ENCODE data around the gene OR6X1. TPM values are rescaled to one million over a fixed set of nuclear protein-coding genes. Genes with fewer than 3 reads are reported as not detected.

OR6X1 gene
- total and polyA plus RNA-seq, 2 of the 8 experiments (the other 6 are each of a cell fraction or from before 2014, with no cell fraction given), result not detected

DNA sequence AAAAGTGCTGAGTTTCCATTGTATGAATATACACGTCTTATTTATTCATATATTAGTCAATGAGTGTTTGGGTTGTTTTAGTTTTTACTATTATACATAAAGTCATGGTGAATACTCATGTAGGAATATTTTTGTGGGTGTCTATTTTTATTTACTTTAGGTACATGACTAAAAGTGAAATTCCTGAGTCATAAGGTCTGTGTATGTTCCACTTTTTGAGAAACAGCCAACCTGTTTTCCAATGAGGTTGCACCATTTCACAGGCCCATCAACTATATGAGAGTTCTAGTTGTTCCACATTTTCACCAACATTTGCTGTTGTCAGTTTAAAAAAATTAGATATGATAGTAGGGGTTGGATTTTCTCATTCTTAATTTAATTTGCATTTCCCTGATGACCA is 6.6 kb upstream of the OR6X1 start:
- Histone ChIP-seq H2BK5ac (ENCODE audit: low read depth, low read length) (no peak overlapping the region), H3K18ac (ENCODE audit: extremely low read depth, low read length) (no peak overlapping the region), H3K9ac (replicated peaks in 1 of 4; ENCODE audit: extremely low read depth in 1 of 4, low read depth in 3 of 4, low read length in 3 of 4) (no peak overlapping the region), H2AFZ (ENCODE audit: low read length) (no peak overlapping the region), H3K79me2 (ENCODE audit: control insufficient read depth in 1 of 2, insufficient read depth in 2 of 2, low read length in 2 of 2) (no peaks in the 10 kb centered on the region), H3K56ac (replicated peaks; ENCODE audit: insufficient read length, low read depth, low read length) (no peak overlapping the region), H3K4me1 (replicated peaks in 1 of 4; ENCODE audit: control insufficient read depth in 3 of 4, insufficient read depth in 4 of 4, low read length in 3 of 4) (no peaks in the 10 kb centered on the region), H3K9me3 (ENCODE audit: insufficient read depth in 2 of 2, low read depth in 1 of 2, low read length in 1 of 2) (peaks cover 12 to 14% of the 10 kb centered on the region in 2 experiments), H4K91ac (replicated peaks; ENCODE audit: insufficient read length, low read length) (no peak overlapping the region), H3K4me3 (ENCODE audit: extremely low read depth in 1 of 4, insufficient read depth in 2 of 4, low read depth in 3 of 4, low read length in 4 of 4) (no peak overlapping the region), H4K5ac (ENCODE audit: insufficient read length, low read depth, low read length) (no peak overlapping the region), H3K4ac (replicated peaks; ENCODE audit: insufficient read length, low read depth, low read length) (no peak overlapping the region), H3K27ac (ENCODE audit: low read depth, low read length) (no peak overlapping the region), H3K14ac (ENCODE audit: insufficient read length) (no peak overlapping the region), H4K20me1 (replicated peaks in 1 of 2; ENCODE audit: control insufficient read depth in 1 of 2, insufficient read depth in 2 of 2, low read length in 2 of 2) (no peaks in the 10 kb centered on the region), H2BK120ac (replicated peaks; ENCODE audit: low read depth, low read length) (no peak overlapping the region), H2BK20ac (ENCODE audit: low read length) (no peak overlapping the region), H3K27me3 (replicated peaks in 1 of 4; ENCODE audit: control insufficient read depth in 3 of 4, extremely low read depth in 1 of 4, insufficient read depth in 3 of 4, low read length in 3 of 4) (no peaks in the 10 kb centered on the region), H3K23me2 (ENCODE audit: low read depth, low read length) (no peaks in the 10 kb centered on the region), H2BK12ac (ENCODE audit: low read depth, low read length) (no peak overlapping the region), H3K36me3 (ENCODE audit: control insufficient read depth in 2 of 4, insufficient read depth in 4 of 4, low read length in 3 of 4) (peaks cover 0 to 7% (median 3%) of the 10 kb centered on the region in 4 experiments; a peak in 2 of 8 replicates), H3K79me1 (ENCODE audit: low read depth, low read length) (no peaks in the 10 kb centered on the region), H2AK5ac (ENCODE audit: low read depth, low read length) (no peak overlapping the region), H2BK15ac (ENCODE audit: low read length) (no peak overlapping the region), H3K4me2 (ENCODE audit: insufficient read depth in 1 of 2, low read depth in 2 of 2, low read length in 2 of 2) (no peak overlapping the region), H3K23ac (ENCODE audit: insufficient read length) (no peak overlapping the region), H4K8ac (ENCODE audit: extremely low read depth, insufficient read depth, low read length) (no peak overlapping the region)
- DNase-seq (ENCODE audit: low read depth in 1 of 2, low spot score in 2 of 2) (no peak), FAIRE-seq (no peak)
- ChIA-PET POLR2A (ENCODE audit: partially characterized antibody) (no interaction called here), CTCF (ENCODE audit: partially characterized antibody) (no interaction called here)
- 93% methylated on average over 1 of the region's 1 CpG; no CpG with 5 or more reads in 1 of the 2 experiments for WGBS, 2 experiments (ENCODE audit: extremely low coverage in 1 of 2, insufficient coverage in 1 of 2, insufficient read length in 1 of 2, insufficient replicate concordance in 2 of 2, low coverage in 1 of 2, low lambda C conversion rate in 2 of 2, missing lambda C conversion rate in 1 of 2)
- TF ChIP-seq, protein P1, sequence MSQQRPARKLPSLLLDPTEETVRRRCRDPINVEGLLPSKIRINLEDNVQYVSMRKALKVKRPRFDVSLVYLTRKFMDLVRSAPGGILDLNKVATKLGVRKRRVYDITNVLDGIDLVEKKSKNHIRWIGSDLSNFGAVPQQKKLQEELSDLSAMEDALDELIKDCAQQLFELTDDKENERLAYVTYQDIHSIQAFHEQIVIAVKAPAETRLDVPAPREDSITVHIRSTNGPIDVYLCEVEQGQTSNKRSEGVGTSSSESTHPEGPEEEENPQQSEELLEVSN (IDR thresholded peaks at IDR 0.05), result no peak
- no peak for TF ChIP-seq SRF (IDR thresholded peaks at IDR 0.05; ENCODE audit: low read depth, low read length)
- no peak for TF ChIP-seq TBP (IDR thresholded peaks at IDR 0.05; ENCODE audit: low read depth, low read length)
- TF ChIP-seq CBX5 (IDR thresholded peaks at IDR 0.05; ENCODE audit: low read depth, low read length), result no peak
- TF ChIP-seq, protein P2, sequence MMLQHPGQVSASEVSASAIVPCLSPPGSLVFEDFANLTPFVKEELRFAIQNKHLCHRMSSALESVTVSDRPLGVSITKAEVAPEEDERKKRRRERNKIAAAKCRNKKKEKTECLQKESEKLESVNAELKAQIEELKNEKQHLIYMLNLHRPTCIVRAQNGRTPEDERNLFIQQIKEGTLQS (IDR thresholded peaks at IDR 0.05; ENCODE audit: insufficient read depth, low read depth, low read length), result no peak
- no peak for TF ChIP-seq YY1 (IDR thresholded peaks at IDR 0.05; ENCODE audit: low read depth, low read length)
- TF ChIP-seq SUZ12 (IDR thresholded peaks at IDR 0.05; ENCODE audit: low read length), result no peak
- TF ChIP-seq, protein P3, sequence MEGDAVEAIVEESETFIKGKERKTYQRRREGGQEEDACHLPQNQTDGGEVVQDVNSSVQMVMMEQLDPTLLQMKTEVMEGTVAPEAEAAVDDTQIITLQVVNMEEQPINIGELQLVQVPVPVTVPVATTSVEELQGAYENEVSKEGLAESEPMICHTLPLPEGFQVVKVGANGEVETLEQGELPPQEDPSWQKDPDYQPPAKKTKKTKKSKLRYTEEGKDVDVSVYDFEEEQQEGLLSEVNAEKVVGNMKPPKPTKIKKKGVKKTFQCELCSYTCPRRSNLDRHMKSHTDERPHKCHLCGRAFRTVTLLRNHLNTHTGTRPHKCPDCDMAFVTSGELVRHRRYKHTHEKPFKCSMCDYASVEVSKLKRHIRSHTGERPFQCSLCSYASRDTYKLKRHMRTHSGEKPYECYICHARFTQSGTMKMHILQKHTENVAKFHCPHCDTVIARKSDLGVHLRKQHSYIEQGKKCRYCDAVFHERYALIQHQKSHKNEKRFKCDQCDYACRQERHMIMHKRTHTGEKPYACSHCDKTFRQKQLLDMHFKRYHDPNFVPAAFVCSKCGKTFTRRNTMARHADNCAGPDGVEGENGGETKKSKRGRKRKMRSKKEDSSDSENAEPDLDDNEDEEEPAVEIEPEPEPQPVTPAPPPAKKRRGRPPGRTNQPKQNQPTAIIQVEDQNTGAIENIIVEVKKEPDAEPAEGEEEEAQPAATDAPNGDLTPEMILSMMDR (IDR thresholded peaks at IDR 0.05; ENCODE audit: control extremely low read depth in 1 of 3, insufficient read depth in 1 of 3, low read depth in 1 of 3, low read length in 3 of 3), result no peak
